HepG2 (cell line): Measurements from ENCODE around the gene INAFM2. TPM values are rescaled to one million over a fixed set of nuclear protein-coding genes. Genes with fewer than 3 reads are reported as not detected.

ENCODE experiments used
- ATAD3A ChIP-seq: sonication (generic); formaldehyde crosslinking; IDR thresholded peaks from 2 replicates; pipeline ENCODE4 v1.4.0; 2020; ENCODE audit warnings: missing genetic modification reagents
- CCDC6 ChIP-seq: sonication (generic); formaldehyde crosslinking; IDR thresholded peaks from 2 replicates; pipeline ENCODE4 v1.8.1; 2022; ENCODE audit warnings: mild to moderate bottlenecking, missing genetic modification reagents, moderate library complexity
- FOXA3 ChIP-seq: IDR thresholded peaks from 2 replicates; pipeline ENCODE4 v1.6.1; 2016; ENCODE audit warnings: missing genetic modification reagents, missing compliant biosample characterization
- JARID2 ChIP-seq: sonication (generic); formaldehyde crosslinking; IDR thresholded peaks from 2 replicates; pipeline ENCODE4 v1.8.1; 2023; ENCODE audit warnings: missing genetic modification reagents, inconsistent platforms; ENCODE audit not compliant: insufficient replicate concordance
- JUND ChIP-seq: sonication (generic); formaldehyde crosslinking; IDR thresholded peaks from 2 replicates; pipeline ENCODE4 v1.8.0; 2022; ENCODE audit warnings: mild to moderate bottlenecking, missing genetic modification reagents
- MIER3 ChIP-seq: IDR thresholded peaks from 2 replicates; pipeline ENCODE4 v1.6.1; 2016; ENCODE audit warnings: missing compliant biosample characterization, borderline replicate concordance
- SCMH1 ChIP-seq: sonication (generic); formaldehyde crosslinking; IDR thresholded peaks from 2 replicates; pipeline ENCODE4 v1.9.0; 2021; ENCODE audit warnings: missing genetic modification reagents, mild to moderate bottlenecking, borderline replicate concordance
- SP140L ChIP-seq: sonication (generic); formaldehyde crosslinking; IDR thresholded peaks from 2 replicates; pipeline ENCODE4 v1.4.0; 2020; ENCODE audit warnings: missing genetic modification reagents, borderline replicate concordance
- STAG1 ChIP-seq: sonication (generic); formaldehyde crosslinking; IDR thresholded peaks from 2 replicates; pipeline ENCODE4 v1.4.0; 2020; ENCODE audit warnings: missing genetic modification reagents
- TBX2 ChIP-seq: sonication (generic); formaldehyde crosslinking; IDR thresholded peaks from 2 replicates; pipeline ENCODE4 v1.5.0; 2020; ENCODE audit warnings: missing genetic modification reagents, mild to moderate bottlenecking, borderline replicate concordance
- TFDP2 ChIP-seq: sonication (generic); formaldehyde crosslinking; IDR thresholded peaks from 2 replicates; pipeline ENCODE4 v1.4.0; 2020; ENCODE audit warnings: missing genetic modification reagents
- THAP11 ChIP-seq: IDR thresholded peaks from 2 replicates; pipeline ENCODE4 v1.6.1; 2016; ENCODE audit warnings: missing biosample characterization, missing genetic modification reagents
- THYN1 ChIP-seq: sonication (generic); formaldehyde crosslinking; IDR thresholded peaks from 2 replicates; pipeline ENCODE4 v1.8.1; 2023; ENCODE audit warnings: low read depth, mild to moderate bottlenecking, moderate library complexity, missing genetic modification reagents, borderline replicate concordance
- XBP1 ChIP-seq: sonication (generic); formaldehyde crosslinking; IDR thresholded peaks from 2 replicates; pipeline ENCODE4 v1.5.0; 2020; ENCODE audit warnings: missing genetic modification reagents
- ZBTB21 ChIP-seq: sonication (generic); formaldehyde crosslinking; IDR thresholded peaks from 2 replicates; pipeline ENCODE4 v1.4.0; 2020; ENCODE audit warnings: missing genetic modification reagents
- ZMYM4 ChIP-seq: sonication (generic); formaldehyde crosslinking; IDR thresholded peaks from 2 replicates; pipeline ENCODE4 v1.8.1; 2023; ENCODE audit warnings: mild to moderate bottlenecking, missing genetic modification reagents
- ZNF124 ChIP-seq: sonication (generic); formaldehyde crosslinking; IDR thresholded peaks from 2 replicates; pipeline ENCODE4 v1.4.0; 2020; ENCODE audit warnings: missing genetic modification reagents
- ZNF496 ChIP-seq: sonication (generic); formaldehyde crosslinking; IDR thresholded peaks from 2 replicates; pipeline ENCODE4 v1.8.1; 2023; ENCODE audit warnings: mild to moderate bottlenecking, moderate library complexity, missing genetic modification reagents; ENCODE audit not compliant: insufficient replicate concordance
- ZNF510 ChIP-seq: sonication (generic); formaldehyde crosslinking; IDR thresholded peaks from 2 replicates; pipeline ENCODE4 v1.4.0; 2020; ENCODE audit warnings: low read depth, mild to moderate bottlenecking, missing genetic modification reagents
- ZNF598 ChIP-seq: sonication (generic); formaldehyde crosslinking; IDR thresholded peaks from 2 replicates; pipeline ENCODE4 v1.5.1; 2020; ENCODE audit warnings: mild to moderate bottlenecking, missing genetic modification reagents, borderline replicate concordance
- ZNF670 ChIP-seq: sonication (generic); formaldehyde crosslinking; IDR thresholded peaks from 2 replicates; pipeline ENCODE4 v1.8.0; 2022; ENCODE audit warnings: mild to moderate bottlenecking, missing genetic modification reagents, borderline replicate concordance
- ZNF839 ChIP-seq: sonication (generic); formaldehyde crosslinking; IDR thresholded peaks from 2 replicates; pipeline ENCODE4 v1.4.0; 2020; ENCODE audit warnings: missing genetic modification reagents, mild to moderate bottlenecking, borderline replicate concordance
- polyA plus RNA-seq, 8 experiments: library from polyadenylated mRNA; depleted of rRNA in 3 of 8; stranded (reverse) in 7 of 8; unstranded in 1 of 8; fragments of >200 nt; fragmentation: Illumina TruSeq in 4 of 8; extraction: Trizol in 4 of 8; gene quantifications; 2 replicates each; pipeline versions ENCODE4 v1.2.1 to v1.2.3, GENCODE V29; 2011 to 2016; ENCODE audit warnings: low read depth in 4 of 8, missing spikeins in 1 of 8, mixed read lengths in 1 of 8; ENCODE audit not compliant: insufficient read depth in 1 of 8
- total RNA-seq, 5 experiments: library from RNA; depleted of rRNA; stranded (reverse); fragments of >200 nt; fragmentation: Illumina TruSeq; extraction: Trizol; gene quantifications; 2 replicates each; pipeline ENCODE4 v1.2.3, GENCODE V29; 2016; ENCODE audit warnings: low read depth in 1 of 5
- TF ChIP-seq, protein P1 (sequence below): sonication (generic); formaldehyde crosslinking; IDR thresholded peaks from 2 replicates; pipeline ENCODE4 v1.5.0; 2020; ENCODE audit warnings: mild to moderate bottlenecking, missing genetic modification reagents, moderate library complexity
- TF ChIP-seq, protein P2 (sequence below): sonication (generic); formaldehyde crosslinking; IDR thresholded peaks from 2 replicates; pipeline ENCODE4 v1.4.0; 2020; ENCODE audit warnings: mild to moderate bottlenecking, missing genetic modification reagents
- TF ChIP-seq, protein P3 (sequence below): sonication (generic); formaldehyde crosslinking; IDR thresholded peaks from 2 replicates; pipeline ENCODE4; 2020; ENCODE audit warnings: missing genetic modification reagents, mild to moderate bottlenecking, borderline replicate concordance

Gene INAFM2
- total and polyA plus RNA-seq, 2 of the 13 experiments (the other 11 are each of a cell fraction or from before 2014, with no cell fraction given): 5.5 to 6.5 TPM

DNA sequence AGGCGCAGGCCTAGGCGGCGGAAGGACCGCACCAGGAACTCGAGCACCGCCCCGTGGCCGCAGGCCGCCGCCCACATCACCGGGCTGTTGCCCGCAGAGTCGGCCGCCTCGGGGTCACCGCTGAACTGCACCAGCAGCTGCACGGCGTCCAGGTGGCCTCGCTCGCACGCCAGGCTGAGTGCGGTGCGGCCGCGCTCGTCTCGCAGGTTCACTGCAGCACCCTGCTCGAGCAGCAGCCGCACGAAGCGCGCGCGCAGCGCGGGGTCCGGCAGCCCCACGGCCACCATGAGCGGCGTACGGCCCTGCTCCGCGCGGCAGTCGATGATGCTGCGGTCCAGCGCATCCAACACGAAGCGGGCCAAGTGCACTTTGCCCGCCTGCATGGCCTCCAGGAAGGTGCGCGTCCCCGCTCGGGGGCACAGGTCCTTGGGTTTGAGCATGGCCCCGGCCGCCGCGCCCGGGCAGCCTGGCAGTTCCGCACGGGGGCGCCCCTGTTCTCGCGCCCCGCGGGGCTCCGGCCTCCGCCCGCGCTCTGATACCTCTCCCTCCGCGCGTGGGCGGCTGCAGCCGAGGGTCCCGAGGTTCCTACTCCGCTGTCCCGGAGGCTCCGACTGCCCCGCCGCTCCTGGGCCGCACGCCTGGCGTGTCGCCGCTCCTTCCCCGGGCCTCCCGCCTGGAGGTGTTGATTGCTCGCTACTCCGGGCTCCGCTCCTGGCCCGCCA is 41.2 kb upstream of the INAFM2 start (continued):
- TF ChIP-seq, protein P1, sequence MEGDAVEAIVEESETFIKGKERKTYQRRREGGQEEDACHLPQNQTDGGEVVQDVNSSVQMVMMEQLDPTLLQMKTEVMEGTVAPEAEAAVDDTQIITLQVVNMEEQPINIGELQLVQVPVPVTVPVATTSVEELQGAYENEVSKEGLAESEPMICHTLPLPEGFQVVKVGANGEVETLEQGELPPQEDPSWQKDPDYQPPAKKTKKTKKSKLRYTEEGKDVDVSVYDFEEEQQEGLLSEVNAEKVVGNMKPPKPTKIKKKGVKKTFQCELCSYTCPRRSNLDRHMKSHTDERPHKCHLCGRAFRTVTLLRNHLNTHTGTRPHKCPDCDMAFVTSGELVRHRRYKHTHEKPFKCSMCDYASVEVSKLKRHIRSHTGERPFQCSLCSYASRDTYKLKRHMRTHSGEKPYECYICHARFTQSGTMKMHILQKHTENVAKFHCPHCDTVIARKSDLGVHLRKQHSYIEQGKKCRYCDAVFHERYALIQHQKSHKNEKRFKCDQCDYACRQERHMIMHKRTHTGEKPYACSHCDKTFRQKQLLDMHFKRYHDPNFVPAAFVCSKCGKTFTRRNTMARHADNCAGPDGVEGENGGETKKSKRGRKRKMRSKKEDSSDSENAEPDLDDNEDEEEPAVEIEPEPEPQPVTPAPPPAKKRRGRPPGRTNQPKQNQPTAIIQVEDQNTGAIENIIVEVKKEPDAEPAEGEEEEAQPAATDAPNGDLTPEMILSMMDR: peak; percentile 49
- peak; percentile 56; the same call in 1 of the 2 replicates for TF ChIP-seq TFDP2
- TF ChIP-seq ZBTB21 (CRISPR knock-in tag): no peak
- TF ChIP-seq JARID2 (CRISPR knock-in tag): no peak
- TF ChIP-seq, protein P2, sequence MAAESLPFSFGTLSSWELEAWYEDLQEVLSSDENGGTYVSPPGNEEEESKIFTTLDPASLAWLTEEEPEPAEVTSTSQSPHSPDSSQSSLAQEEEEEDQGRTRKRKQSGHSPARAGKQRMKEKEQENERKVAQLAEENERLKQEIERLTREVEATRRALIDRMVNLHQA (CRISPR knock-in tag): no peak
- no peak for TF ChIP-seq ZNF598 (CRISPR knock-in tag)
- TF ChIP-seq SCMH1 (CRISPR knock-in tag): no peak
- no peak for TF ChIP-seq CCDC6
- 0 out of 2 replicates have a peak, but pooled peaks have one; percentile 21 for TF ChIP-seq ZMYM4 (CRISPR knock-in tag)
- TF ChIP-seq ZNF496 (CRISPR knock-in tag): no peak
- TF ChIP-seq JUND (CRISPR knock-in tag): no peak
- TF ChIP-seq MIER3: no peak
- TF ChIP-seq XBP1 (CRISPR knock-in tag): no peak
- TF ChIP-seq ZNF839: no peak
- TF ChIP-seq ZNF510 (CRISPR knock-in tag): no peak
- TF ChIP-seq, protein P3, sequence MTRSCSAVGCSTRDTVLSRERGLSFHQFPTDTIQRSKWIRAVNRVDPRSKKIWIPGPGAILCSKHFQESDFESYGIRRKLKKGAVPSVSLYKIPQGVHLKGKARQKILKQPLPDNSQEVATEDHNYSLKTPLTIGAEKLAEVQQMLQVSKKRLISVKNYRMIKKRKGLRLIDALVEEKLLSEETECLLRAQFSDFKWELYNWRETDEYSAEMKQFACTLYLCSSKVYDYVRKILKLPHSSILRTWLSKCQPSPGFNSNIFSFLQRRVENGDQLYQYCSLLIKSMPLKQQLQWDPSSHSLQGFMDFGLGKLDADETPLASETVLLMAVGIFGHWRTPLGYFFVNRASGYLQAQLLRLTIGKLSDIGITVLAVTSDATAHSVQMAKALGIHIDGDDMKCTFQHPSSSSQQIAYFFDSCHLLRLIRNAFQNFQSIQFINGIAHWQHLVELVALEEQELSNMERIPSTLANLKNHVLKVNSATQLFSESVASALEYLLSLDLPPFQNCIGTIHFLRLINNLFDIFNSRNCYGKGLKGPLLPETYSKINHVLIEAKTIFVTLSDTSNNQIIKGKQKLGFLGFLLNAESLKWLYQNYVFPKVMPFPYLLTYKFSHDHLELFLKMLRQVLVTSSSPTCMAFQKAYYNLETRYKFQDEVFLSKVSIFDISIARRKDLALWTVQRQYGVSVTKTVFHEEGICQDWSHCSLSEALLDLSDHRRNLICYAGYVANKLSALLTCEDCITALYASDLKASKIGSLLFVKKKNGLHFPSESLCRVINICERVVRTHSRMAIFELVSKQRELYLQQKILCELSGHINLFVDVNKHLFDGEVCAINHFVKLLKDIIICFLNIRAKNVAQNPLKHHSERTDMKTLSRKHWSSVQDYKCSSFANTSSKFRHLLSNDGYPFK (CRISPR knock-in tag): no peak
- no peak for TF ChIP-seq THAP11 (CRISPR knock-in tag)
- TF ChIP-seq ATAD3A (CRISPR knock-in tag): no peak
- TF ChIP-seq THYN1 (CRISPR knock-in tag): no peak
- TF ChIP-seq TBX2: no peak
- TF ChIP-seq SP140L (CRISPR knock-in tag): no peak
- TF ChIP-seq ZNF670: no peak
- peak; percentile 31; the same call in 1 of the 2 replicates for TF ChIP-seq STAG1 (CRISPR knock-in tag)
- TF ChIP-seq ZNF124: no peak
- TF ChIP-seq FOXA3 (CRISPR knock-in tag): no peak
